ENCODE measurements around the gene TRAT1. TPM values are rescaled to one million over a fixed set of nuclear protein-coding genes. Genes with fewer than 3 reads are reported as not detected.

Gene TRAT1
- total and polyA plus RNA-seq, 2 of the 13 experiments (the other 11 are each of a cell fraction or from before 2014, with no cell fraction given), result not detected

DNA sequence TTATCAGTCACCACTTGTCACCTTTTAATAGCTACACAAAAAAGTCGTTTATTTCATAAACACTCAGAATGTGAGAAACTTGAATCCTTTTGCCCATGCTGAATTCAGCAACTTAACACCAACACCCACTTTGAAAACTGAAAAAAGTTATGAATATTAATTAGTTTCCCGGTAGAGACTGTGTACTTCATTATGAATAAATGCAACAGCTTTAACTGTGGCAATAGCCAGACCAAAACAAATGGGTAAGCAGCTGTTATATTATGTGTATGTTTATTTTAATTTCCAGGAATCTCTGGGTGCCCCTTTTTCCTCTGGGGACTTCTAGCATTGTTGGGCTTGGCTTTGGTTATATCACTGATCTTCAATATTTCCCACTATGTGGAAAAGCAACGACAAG is 7.8 kb downstream of the TRAT1 start:
- in situ Hi-C loops (cut with HindIII; ENCODE audit: extremely low pct_ligation_motif_present, low pct_unique_long_range_greater_than_20kb), result no loop called here
- BruUV-seq (replicated peaks), result no TSS peak
- CTCF ChIA-PET (ENCODE audit: low intra/inter-chr PET ratio, low total read pairs), result no interaction called here
- TF ChIP-seq NCOR1 (IDR thresholded peaks at IDR 0.05; ENCODE audit: borderline replicate concordance, low read length) (no peak), E2F2 (CRISPR knock-in tag; IDR thresholded peaks at IDR 0.05; ENCODE audit: borderline replicate concordance) (no peak), HOXA7 (CRISPR knock-in tag; IDR thresholded peaks at IDR 0.05) (no peak), NONO (IDR thresholded peaks at IDR 0.05) (no peak), NONO (CRISPR knock-in tag; conservative IDR thresholded peaks at IDR 0.05) (no peak), RNF2 (conservative IDR thresholded peaks at IDR 0.05; ENCODE audit: low read depth) (no peak), ZNF512 (CRISPR knock-in tag; IDR thresholded peaks at IDR 0.05) (no peak), TEAD2 (CRISPR knock-in tag; IDR thresholded peaks at IDR 0.05) (no peak), CAMTA2 (CRISPR knock-in tag; IDR thresholded peaks at IDR 0.05; ENCODE audit: borderline replicate concordance) (no peak), ZNF563 (CRISPR knock-in tag; IDR thresholded peaks at IDR 0.05) (no peak), ZNF430 (CRISPR knock-in tag; IDR thresholded peaks at IDR 0.05) (no peak), RFXANK (CRISPR knock-in tag; IDR thresholded peaks at IDR 0.05) (no peak), GATA4 (IDR thresholded peaks at IDR 0.05; ENCODE audit: borderline replicate concordance, low read depth) (no peak)
- TF ChIP-seq, protein P1, sequence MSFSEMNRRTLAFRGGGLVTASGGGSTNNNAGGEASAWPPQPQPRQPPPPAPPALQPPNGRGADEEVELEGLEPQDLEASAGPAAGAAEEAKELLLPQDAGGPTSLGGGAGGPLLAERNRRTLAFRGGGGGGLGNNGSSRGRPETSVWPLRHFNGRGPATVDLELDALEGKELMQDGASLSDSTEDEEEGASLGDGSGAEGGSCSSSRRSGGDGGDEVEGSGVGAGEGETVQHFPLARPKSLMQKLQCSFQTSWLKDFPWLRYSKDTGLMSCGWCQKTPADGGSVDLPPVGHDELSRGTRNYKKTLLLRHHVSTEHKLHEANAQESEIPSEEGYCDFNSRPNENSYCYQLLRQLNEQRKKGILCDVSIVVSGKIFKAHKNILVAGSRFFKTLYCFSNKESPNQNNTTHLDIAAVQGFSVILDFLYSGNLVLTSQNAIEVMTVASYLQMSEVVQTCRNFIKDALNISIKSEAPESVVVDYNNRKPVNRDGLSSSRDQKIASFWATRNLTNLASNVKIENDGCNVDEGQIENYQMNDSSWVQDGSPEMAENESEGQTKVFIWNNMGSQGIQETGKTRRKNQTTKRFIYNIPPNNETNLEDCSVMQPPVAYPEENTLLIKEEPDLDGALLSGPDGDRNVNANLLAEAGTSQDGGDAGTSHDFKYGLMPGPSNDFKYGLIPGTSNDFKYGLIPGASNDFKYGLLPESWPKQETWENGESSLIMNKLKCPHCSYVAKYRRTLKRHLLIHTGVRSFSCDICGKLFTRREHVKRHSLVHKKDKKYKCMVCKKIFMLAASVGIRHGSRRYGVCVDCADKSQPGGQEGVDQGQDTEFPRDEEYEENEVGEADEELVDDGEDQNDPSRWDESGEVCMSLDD (CRISPR knock-in tag; IDR thresholded peaks at IDR 0.05; ENCODE audit: borderline replicate concordance), result no peak
- TF ChIP-seq, protein P2, sequence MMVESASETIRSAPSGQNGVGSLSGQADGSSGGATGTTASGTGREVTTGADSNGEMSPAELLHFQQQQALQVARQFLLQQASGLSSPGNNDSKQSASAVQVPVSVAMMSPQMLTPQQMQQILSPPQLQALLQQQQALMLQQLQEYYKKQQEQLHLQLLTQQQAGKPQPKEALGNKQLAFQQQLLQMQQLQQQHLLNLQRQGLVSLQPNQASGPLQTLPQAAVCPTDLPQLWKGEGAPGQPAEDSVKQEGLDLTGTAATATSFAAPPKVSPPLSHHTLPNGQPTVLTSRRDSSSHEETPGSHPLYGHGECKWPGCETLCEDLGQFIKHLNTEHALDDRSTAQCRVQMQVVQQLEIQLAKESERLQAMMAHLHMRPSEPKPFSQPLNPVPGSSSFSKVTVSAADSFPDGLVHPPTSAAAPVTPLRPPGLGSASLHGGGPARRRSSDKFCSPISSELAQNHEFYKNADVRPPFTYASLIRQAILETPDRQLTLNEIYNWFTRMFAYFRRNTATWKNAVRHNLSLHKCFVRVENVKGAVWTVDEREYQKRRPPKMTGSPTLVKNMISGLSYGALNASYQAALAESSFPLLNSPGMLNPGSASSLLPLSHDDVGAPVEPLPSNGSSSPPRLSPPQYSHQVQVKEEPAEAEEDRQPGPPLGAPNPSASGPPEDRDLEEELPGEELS (CRISPR knock-in tag; IDR thresholded peaks at IDR 0.05), result no peak
- TF ChIP-seq, protein P3, sequence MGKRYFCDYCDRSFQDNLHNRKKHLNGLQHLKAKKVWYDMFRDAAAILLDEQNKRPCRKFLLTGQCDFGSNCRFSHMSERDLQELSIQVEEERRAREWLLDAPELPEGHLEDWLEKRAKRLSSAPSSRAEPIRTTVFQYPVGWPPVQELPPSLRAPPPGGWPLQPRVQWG (CRISPR knock-in tag; IDR thresholded peaks at IDR 0.05; ENCODE audit: borderline replicate concordance, low read depth), result no peak

More for the DNA sequence above, 7.8 kb downstream of the TRAT1 start:
- Histone ChIP-seq H3K36me3 (replicated peaks in 1 of 2; ENCODE audit: control insufficient read depth in 1 of 2, insufficient read depth in 2 of 2, low read length in 2 of 2) (no peaks in the 10 kb centered on the region), H3K79me2 (ENCODE audit: insufficient read depth, low read length) (no peaks in the 10 kb centered on the region), H3K4me1 (ENCODE audit: insufficient read depth, low read length) (no peaks in the 10 kb centered on the region), H3K4me3 (replicated peaks in 1 of 3; ENCODE audit: insufficient read depth in 1 of 3, low read depth in 2 of 3, low read length in 3 of 3) (no peak overlapping the region), H3K27me3 (ENCODE audit: control insufficient read depth in 1 of 2, insufficient read depth in 2 of 2, low read length in 2 of 2) (no peaks in the 10 kb centered on the region), H3K4me2 (ENCODE audit: low read depth, low read length) (no peak overlapping the region), H4K20me1 (ENCODE audit: insufficient read depth, low read length) (no peaks in the 10 kb centered on the region), H3K27ac (ENCODE audit: extremely low read length, insufficient read depth, low read length) (no peak overlapping the region), H3K9ac (ENCODE audit: insufficient read depth, low read depth, low read length) (no peak overlapping the region), H2AFZ (ENCODE audit: low read length) (no peak overlapping the region), H3K9me3 (ENCODE audit: low read length) (no peaks in the 10 kb centered on the region)
- intact Hi-C loops (cut with micrococcal nuclease; ENCODE audit: unreplicated experiment), result no loop called here
- no peak for FAIRE-seq
- ATAC-seq, result no peak
- 0% methylated on average over 3 of the region's 3 CpGs for WGBS (ENCODE audit: low lambda C conversion rate)
- POLR2A ChIA-PET, result no interaction called here
- DNase-seq (ENCODE audit: low spot score), result no peak
